AG10803 (cell line): ENCODE data around the gene TPPP.

Experiments
- DNase-seq: peaks from one replicate; pipeline ENCODE4 v3.0.0; 2010; ENCODE audit warnings: low read depth
- H3K4me3 ChIP-seq: 2 replicates; pipeline ENCODE4 v1.5.1; 2011; ENCODE audit warnings: mild to moderate bottlenecking, low read length, control low read depth
- TF ChIP-seq, protein P1 (sequence below): conservative IDR thresholded peaks from 2 replicates; pipeline ENCODE4 v1.5.1; 2011; ENCODE audit warnings: mild to moderate bottlenecking, low read length, control low read depth, inconsistent platforms

Gene TPPP

GRCh38 chr5:673161-673830 lies 19.9 kb downstream of the TPPP start:
- TF ChIP-seq, protein P1, sequence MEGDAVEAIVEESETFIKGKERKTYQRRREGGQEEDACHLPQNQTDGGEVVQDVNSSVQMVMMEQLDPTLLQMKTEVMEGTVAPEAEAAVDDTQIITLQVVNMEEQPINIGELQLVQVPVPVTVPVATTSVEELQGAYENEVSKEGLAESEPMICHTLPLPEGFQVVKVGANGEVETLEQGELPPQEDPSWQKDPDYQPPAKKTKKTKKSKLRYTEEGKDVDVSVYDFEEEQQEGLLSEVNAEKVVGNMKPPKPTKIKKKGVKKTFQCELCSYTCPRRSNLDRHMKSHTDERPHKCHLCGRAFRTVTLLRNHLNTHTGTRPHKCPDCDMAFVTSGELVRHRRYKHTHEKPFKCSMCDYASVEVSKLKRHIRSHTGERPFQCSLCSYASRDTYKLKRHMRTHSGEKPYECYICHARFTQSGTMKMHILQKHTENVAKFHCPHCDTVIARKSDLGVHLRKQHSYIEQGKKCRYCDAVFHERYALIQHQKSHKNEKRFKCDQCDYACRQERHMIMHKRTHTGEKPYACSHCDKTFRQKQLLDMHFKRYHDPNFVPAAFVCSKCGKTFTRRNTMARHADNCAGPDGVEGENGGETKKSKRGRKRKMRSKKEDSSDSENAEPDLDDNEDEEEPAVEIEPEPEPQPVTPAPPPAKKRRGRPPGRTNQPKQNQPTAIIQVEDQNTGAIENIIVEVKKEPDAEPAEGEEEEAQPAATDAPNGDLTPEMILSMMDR: no peak
- no peak overlapping the region for H3K4me3 ChIP-seq
- DNase-seq: no peak

DNA sequence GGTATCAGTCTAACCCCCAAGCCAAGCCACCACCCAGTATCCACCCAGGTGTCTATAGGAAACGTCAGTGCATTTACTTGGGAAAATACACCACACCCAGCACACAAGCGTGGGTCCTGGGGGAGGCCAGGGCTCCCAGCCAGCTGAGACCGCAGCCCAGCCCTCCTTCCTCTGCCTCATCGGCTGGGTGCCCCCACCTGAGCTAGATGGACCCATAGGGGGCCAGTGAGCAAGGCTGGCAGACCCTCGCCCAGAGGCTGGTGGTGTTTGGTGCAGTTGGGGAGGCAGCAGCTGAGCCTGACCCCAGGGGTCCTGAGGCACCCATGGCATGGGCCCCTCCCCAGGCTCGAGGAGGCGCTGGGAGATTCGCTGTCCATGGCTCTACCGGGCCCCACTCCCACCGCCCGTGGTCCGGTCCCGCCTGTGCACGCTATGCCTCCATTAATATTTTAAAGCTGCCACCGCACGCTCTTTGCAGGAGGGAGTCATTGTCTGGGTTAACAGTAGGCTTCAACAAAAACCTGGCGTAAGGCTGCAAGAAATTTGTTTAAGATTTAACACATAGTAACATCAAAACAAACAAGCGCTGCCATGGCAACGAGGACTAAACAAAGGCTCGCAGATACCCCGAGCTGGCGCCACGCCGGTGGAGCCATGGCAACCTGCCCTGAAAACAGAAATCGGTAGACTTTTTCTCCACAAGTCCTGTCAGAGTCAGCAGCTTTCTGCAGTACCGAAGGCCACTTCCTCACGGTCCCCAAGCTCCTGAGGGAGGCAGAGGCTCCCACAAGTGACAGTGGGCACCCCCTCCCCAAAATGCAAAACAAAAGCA lies 20.6 kb downstream of the TPPP start:
- H3K4me3 ChIP-seq: no peak overlapping the region

DNA sequence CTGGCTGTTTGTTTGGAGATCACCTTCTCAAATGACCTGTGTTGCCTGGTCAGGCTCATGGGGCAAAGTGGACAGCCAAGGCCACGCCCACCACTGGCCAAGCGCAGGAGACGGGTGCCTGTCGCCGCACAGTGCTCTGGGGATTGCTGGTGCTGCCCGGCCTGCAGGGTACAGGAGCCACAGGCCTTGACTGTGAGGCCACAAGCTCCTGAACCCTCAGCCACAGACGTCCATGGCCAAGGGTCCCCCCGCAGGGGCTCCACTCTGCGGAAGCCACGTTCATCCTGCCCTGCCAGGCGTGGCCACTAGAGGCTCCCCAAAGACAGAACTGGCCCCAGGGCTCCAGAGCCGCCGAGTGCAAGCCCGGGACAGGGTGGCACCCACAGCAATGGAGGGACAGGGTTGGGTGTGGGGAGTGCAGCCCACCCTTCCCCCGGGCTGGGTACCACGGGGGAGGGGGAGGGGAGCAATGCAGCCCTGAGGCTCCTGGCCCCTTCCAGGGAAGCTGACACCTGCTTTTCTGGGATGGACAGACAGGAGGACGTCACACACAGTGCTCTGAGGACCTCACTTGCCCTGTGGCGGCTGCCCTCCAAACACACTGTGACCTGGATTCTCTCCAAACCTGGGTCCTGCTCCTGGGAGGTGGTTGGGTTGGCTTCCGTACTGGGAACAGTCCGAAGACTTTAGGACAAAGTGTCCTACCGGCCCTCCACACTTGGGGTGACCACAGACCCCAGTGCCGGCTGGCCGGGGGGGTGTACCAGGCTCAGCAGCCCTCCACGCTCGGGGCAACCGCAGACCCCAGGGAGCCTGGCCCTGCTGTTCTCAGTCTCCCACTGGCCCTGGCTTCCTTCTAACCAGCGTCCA lies 21.5 kb downstream of the TPPP start:
- TF ChIP-seq, protein P1: peak; percentile 85
- peak overlapping the region; percentile 57 for H3K4me3 ChIP-seq
- peak; percentile 27 for DNase-seq

More for the DNA sequence above, 20.6 kb downstream of the TPPP start:
- TF ChIP-seq, protein P1: no peak
- peak; percentile 76 for DNase-seq

- TF ChIP-seq, protein P1: no peak
- DNase-seq: no peak
- no peak overlapping the region for H3K4me3 ChIP-seq
Measured at GRCh38 chr5:670396-671270, 22.5 kb downstream of the TPPP start.

DNA sequence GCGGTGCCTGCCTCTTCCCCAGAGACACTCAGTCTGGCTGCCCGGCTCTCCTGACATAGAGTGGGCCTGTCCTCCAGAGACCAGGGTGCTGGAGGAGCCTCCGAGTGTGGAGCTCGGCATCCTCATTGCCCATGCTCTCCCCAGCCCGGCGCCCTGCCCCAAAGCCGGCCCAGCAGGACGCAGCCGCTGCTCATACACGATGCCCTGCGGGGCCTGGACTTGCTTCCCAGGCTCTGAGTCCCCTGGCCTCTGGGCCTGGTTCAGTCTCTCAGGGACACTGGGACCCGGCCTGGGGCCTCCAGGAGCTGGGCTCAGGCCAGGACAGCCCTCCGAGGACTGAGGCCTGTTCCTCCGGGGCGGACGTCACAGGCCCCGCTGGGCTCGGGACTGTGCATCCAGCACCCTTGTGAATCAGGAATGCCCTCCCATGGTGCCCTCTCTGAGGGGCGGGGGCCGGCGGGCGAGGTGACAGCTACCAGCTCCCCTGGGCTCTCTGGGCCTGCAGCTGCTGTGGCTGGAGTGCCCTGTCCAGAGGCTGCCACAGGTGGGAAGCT lies 23.2 kb downstream of the TPPP start:
- TF ChIP-seq, protein P1: no peak
- H3K4me3 ChIP-seq: no peak overlapping the region
- DNase-seq: no peak
